ENCODE measurements around the gene TMEM132D. TPM values are rescaled to one million over a fixed set of nuclear protein-coding genes. Genes with fewer than 3 reads are reported as not detected.

Gene TMEM132D
- total RNA-seq, 4 donors from 2014 or later, result not detected

- no peak for DNase-seq (ENCODE audit: low spot score)
- TF ChIP-seq CTCF (IDR thresholded peaks at IDR 0.05), result no peak
- no peak for ATAC-seq (ENCODE audit: low FRiP score)
Observed at GRCh38 chr12:129145381-129145780, 758.4 kb downstream of the TMEM132D start.

GRCh38 chr12:129138776-129139175 lies 765.0 kb downstream of the TMEM132D start:
- no peak for TF ChIP-seq CTCF (IDR thresholded peaks at IDR 0.05)
- ATAC-seq (ENCODE audit: low FRiP score), result no peak
- no peak for DNase-seq (ENCODE audit: low spot score)

DNA sequence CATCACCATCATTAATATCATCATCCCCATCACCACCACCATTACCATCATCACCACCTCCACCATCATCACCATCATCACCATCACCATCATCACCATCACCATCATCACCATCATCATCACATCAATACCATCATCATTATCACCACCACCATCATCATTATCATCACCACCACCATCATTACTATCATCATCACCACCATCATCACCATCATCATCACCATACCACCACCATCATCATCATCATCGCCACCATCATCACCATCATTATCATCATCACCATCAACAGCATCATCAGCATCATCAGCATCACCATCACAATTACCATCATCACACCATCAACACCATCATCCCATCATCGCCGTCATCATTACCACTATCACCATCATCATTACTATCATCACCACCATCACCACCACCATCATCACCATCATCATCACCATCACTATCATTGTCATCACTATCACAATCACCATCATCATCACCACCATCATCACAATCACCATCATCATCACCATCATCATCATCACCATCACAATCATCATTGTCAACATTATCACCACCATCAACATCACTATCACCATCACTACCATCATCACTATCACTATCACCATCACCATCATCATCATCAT lies 767.0 kb downstream of the TMEM132D start:
- no peak for ATAC-seq (ENCODE audit: low FRiP score)
- no peak for TF ChIP-seq CTCF (IDR thresholded peaks at IDR 0.05)
- no peak for DNase-seq (ENCODE audit: low spot score)

DNA sequence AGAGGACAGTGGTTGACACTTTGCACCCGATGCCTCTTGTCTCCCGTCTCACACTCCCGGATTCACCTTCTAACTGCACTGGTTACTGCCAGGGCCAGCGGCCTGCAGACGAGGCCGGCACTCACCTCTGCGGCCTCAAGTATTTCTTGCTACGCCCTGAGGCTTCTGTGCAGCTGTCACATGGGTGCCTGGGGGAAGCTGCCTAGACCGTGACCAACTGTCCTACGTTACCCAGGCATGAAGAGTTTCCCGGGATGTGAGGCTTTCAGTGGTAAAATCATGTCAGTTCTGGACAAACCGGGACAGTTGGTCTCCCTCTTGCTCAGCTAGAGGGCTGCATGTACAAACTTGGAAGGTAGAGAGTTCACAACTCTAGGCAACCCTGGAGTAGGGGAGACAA lies 776.1 kb downstream of the TMEM132D start:
- no peak for TF ChIP-seq CTCF (IDR thresholded peaks at IDR 0.05)
- DNase-seq (ENCODE audit: low spot score) (no peak), ATAC-seq (ENCODE audit: low FRiP score) (no peak)

GRCh38 chr12:129127211-129127610 lies 776.6 kb downstream of the TMEM132D start:
- no peak for ATAC-seq (ENCODE audit: low FRiP score)
- no peak for DNase-seq (ENCODE audit: low spot score)
- no peak for TF ChIP-seq CTCF (IDR thresholded peaks at IDR 0.05)

DNA sequence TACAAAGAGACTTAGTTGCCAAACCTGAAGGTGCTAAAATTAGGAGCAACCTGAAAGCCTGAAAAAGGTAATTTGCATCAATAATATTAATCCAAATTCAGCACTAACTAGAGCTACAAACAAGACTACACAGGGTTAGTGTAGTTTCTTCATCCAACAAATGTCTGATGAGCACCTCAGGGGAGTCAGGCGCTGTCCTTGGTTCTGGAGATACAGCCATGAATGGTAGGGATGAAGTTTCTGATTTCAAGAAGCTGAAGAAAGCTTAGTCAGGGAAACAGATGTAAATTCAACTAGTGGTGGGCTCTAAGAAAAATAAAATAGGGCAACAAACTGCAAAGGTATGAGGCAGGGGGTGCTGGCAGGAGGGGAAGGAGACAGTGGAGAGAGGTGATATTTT lies 784.3 kb downstream of the TMEM132D start:
- ATAC-seq (ENCODE audit: low FRiP score) (no peak), DNase-seq (ENCODE audit: low spot score) (no peak)
- no peak for TF ChIP-seq CTCF (IDR thresholded peaks at IDR 0.05)

DNA sequence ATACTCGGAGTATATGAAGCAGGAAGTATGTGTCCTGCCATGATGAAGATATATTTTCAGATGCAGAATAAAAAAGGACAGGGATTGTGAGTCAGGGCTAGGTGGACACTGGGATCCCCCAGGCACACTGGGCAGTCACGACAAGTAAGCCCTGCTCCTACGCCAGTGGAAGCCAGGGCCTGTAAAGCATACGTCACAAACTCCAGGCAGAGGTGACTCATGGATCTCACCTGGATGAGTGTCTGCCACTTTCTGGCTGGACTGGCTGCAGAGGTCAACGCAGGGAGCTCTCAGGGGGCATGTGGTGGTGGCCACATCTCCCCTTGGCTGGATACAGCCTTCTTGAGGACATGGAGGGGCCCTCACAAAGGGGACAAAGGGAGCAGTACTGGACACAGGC lies 788.3 kb downstream of the TMEM132D start:
- no peak for TF ChIP-seq CTCF (IDR thresholded peaks at IDR 0.05)
- no peak for ATAC-seq (ENCODE audit: low FRiP score)
- DNase-seq (ENCODE audit: low spot score), result no peak

Measured in omental fat pad (tissue), 4 donors.